Measurements from ENCODE around the gene ST6GALNAC4. TPM values are rescaled to one million over a fixed set of nuclear protein-coding genes. Genes with fewer than 3 reads are reported as not detected.
A peak's percentile ranks its signal among the peaks of the same experiment; 100 is the strongest.

Gene ST6GALNAC4
- total RNA-seq, 1 experiment from 2014 or later, result 38.0 TPM

DNA sequence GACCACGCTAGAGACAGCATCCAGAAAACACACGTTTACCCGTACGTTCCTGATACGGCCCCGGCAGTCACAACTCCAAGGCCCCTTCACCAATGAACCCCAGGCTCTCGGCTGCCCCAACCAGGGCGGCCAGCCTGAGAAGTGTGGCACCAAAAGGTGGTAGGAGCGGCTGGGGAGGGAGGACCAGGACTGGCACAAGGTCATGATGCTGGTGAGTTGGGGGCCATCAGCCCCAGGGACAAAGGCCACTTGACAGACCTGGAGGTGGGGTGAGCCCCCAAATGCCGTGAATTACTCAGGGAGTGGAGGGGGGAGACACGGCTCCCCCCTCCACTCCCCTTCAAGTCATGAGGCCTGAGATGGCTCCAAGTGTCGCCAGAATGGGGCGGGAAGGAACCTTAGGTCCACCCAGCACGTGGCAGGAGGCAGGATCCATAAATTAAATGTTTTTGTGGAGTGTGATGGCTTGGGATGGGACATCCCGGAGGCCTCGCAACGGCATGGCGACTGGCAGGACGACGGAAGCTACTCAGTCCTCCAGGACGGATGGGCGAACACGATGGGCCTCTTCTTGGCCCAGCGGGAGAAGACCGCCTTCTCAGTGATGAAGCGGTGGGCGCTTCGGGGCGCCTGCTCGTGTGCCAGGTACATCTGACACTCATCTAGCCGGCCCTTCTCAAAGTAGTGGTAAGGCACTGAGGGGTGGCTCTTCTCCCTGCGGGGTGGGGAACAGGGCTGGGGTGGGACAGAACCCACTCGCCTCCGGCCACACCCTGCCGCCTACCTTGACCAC, 8.8 kb downstream of the ST6GALNAC4 start:
- Histone ChIP-seq H3K9me3 (ENCODE audit: control insufficient read depth, insufficient read depth, low read depth, low read length) (no peaks in the 10 kb centered on the region), H3K36me3 (ENCODE audit: control insufficient read depth, insufficient read depth, low read length) (no peaks in the 10 kb centered on the region), H3K4me3 (ENCODE audit: low read depth in 2 of 2, low read length in 2 of 2) (no peak overlapping the region), H3K4me1 (ENCODE audit: control insufficient read depth, insufficient read depth, low read length) (peaks cover 34% of the 10 kb centered on the region), H3K27ac (ENCODE audit: low read length) (no peak overlapping the region), H3K27me3 (ENCODE audit: control insufficient read depth, insufficient read depth, low read length) (no peaks in the 10 kb centered on the region)
- ATAC-seq (no peak), DNase-seq (ENCODE audit: low read depth, low spot score) (no peak)
- no TSS peak for BruUV-seq (replicated peaks)
- in situ Hi-C loops (cut with HindIII; ENCODE audit: low pct_unique_long_range_greater_than_20kb, low sequenced_read_pairs), result no loop called here
- TF ChIP-seq POLR2AphosphoS5 (IDR thresholded peaks at IDR 0.05; ENCODE audit: low read depth, low read length) (no peak), SIN3A (IDR thresholded peaks at IDR 0.05; ENCODE audit: borderline replicate concordance, insufficient read depth, low read depth, low read length) (no peak), TCF7L2 (IDR thresholded peaks at IDR 0.05; ENCODE audit: low read depth, low read length) (no peak)
- TF ChIP-seq, protein P1, sequence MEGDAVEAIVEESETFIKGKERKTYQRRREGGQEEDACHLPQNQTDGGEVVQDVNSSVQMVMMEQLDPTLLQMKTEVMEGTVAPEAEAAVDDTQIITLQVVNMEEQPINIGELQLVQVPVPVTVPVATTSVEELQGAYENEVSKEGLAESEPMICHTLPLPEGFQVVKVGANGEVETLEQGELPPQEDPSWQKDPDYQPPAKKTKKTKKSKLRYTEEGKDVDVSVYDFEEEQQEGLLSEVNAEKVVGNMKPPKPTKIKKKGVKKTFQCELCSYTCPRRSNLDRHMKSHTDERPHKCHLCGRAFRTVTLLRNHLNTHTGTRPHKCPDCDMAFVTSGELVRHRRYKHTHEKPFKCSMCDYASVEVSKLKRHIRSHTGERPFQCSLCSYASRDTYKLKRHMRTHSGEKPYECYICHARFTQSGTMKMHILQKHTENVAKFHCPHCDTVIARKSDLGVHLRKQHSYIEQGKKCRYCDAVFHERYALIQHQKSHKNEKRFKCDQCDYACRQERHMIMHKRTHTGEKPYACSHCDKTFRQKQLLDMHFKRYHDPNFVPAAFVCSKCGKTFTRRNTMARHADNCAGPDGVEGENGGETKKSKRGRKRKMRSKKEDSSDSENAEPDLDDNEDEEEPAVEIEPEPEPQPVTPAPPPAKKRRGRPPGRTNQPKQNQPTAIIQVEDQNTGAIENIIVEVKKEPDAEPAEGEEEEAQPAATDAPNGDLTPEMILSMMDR (IDR thresholded peaks at IDR 0.05), result no peak
- TF ChIP-seq, protein P2, sequence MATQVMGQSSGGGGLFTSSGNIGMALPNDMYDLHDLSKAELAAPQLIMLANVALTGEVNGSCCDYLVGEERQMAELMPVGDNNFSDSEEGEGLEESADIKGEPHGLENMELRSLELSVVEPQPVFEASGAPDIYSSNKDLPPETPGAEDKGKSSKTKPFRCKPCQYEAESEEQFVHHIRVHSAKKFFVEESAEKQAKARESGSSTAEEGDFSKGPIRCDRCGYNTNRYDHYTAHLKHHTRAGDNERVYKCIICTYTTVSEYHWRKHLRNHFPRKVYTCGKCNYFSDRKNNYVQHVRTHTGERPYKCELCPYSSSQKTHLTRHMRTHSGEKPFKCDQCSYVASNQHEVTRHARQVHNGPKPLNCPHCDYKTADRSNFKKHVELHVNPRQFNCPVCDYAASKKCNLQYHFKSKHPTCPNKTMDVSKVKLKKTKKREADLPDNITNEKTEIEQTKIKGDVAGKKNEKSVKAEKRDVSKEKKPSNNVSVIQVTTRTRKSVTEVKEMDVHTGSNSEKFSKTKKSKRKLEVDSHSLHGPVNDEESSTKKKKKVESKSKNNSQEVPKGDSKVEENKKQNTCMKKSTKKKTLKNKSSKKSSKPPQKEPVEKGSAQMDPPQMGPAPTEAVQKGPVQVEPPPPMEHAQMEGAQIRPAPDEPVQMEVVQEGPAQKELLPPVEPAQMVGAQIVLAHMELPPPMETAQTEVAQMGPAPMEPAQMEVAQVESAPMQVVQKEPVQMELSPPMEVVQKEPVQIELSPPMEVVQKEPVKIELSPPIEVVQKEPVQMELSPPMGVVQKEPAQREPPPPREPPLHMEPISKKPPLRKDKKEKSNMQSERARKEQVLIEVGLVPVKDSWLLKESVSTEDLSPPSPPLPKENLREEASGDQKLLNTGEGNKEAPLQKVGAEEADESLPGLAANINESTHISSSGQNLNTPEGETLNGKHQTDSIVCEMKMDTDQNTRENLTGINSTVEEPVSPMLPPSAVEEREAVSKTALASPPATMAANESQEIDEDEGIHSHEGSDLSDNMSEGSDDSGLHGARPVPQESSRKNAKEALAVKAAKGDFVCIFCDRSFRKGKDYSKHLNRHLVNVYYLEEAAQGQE (IDR thresholded peaks at IDR 0.05; ENCODE audit: insufficient read depth in 1 of 2, low read depth in 2 of 2, low read length in 1 of 2), result no peak
- POLR2A ChIA-PET, result interaction anchor here (0.7 kb wide), 1 partner anchor 38 kb away, joined by 4 read pairs; no protein-coding TSS in a partner anchor
- intact Hi-C loops (cut with micrococcal nuclease; ENCODE audit: unreplicated experiment), result no loop called here
- CTCF ChIA-PET, result no interaction called here

DNA sequence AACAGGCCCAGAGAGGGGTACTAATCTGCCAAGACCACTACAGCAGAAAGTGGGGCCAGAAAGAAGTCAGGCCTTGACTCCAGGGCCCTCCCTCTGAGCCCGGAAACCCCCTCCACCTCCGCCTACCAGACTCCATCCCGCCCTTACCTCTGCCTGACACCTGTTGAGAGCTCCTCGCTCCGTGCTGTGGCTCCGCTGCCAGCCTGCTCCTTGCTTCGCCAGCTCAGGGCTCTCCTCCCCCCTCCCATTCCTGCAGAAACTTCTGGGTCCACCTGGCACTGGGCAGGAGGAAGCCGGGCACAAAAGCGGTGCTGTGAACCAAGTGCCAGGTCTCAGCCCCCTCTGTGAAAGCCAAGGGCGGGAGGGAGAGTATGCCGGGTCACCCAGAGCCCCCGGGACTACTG, 11.1 kb downstream of the ST6GALNAC4 start:
- Histone ChIP-seq H3K9me3 (ENCODE audit: control insufficient read depth, insufficient read depth, low read depth, low read length) (no peaks in the 10 kb centered on the region), H3K27me3 (ENCODE audit: control insufficient read depth, insufficient read depth, low read length) (no peaks in the 10 kb centered on the region), H3K27ac (ENCODE audit: low read length) (peak overlapping the region; percentile 77; the same call in 1 of the 2 replicates), H3K4me1 (ENCODE audit: control insufficient read depth, insufficient read depth, low read length) (peaks cover 35% of the 10 kb centered on the region), H3K36me3 (ENCODE audit: control insufficient read depth, insufficient read depth, low read length) (no peaks in the 10 kb centered on the region), H3K4me3 (ENCODE audit: low read depth in 2 of 2, low read length in 2 of 2) (no peak overlapping the region)
- CTCF ChIA-PET, result no interaction called here
- DNase-seq (ENCODE audit: low read depth, low spot score) (no peak), ATAC-seq (no peak)
- POLR2A ChIA-PET, result interaction anchor here (0.6 kb wide), 1 partner anchor 9 kb away, joined by 3 read pairs; no protein-coding TSS in a partner anchor
- BruUV-seq (replicated peaks), result no TSS peak
- no peak for TF ChIP-seq POLR2AphosphoS5 (IDR thresholded peaks at IDR 0.05; ENCODE audit: low read depth, low read length)
- no peak for TF ChIP-seq SIN3A (IDR thresholded peaks at IDR 0.05; ENCODE audit: borderline replicate concordance, insufficient read depth, low read depth, low read length)
- in situ Hi-C loops (cut with HindIII; ENCODE audit: low pct_unique_long_range_greater_than_20kb, low sequenced_read_pairs), result no loop called here
- intact Hi-C loops (cut with micrococcal nuclease; ENCODE audit: unreplicated experiment), result no loop called here

Data from Panc1 (cell line).